Endothelial cell of umbilical vein (primary cell): ENCODE results near the gene LAMC2. TPM values are rescaled to one million over a fixed set of nuclear protein-coding genes. Genes with fewer than 3 reads are reported as not detected.

Experiments
- BruUV-seq: library from RNA; stranded (reverse); fragments of 400-500 nt; replicated peaks from 2 replicates; lab custom pipeline; 2021; lab: Mats Ljungman, UMichigan
- CTCF ChIA-PET: fragments of 300-600, 350-600 bp; sonication (Branson Sonifier 250); formaldehyde crosslinking; loops from one replicate; lab custom pipeline; 2021; ENCODE audit warnings: antibody characterized with exemption, inconsistent platforms; lab: Charles Lee
- POLR2A ChIA-PET: fragments of 300-600, 350-600 bp; sonication (Branson Sonifier 250); formaldehyde crosslinking; loops from one replicate; lab custom pipeline; 2021; ENCODE audit warnings: antibody characterized with exemption, inconsistent platforms; lab: Charles Lee
- DNase-seq: peaks from one replicate; pipeline ENCODE4 v3.0.0-alpha.2; 2011; ENCODE audit warnings: low read depth, low spot score
- FAIRE-seq: peaks from 2 replicates; lab custom pipeline; 2011; peaks lifted over from hg19 to GRCh38; lab: Jason Lieb, UNC
- H2AFZ ChIP-seq: 2 replicates; pipeline ENCODE4 v1.6.0; 2012; ENCODE audit warnings: low read depth, low read length, control low read depth, inconsistent platforms
- H3K27ac ChIP-seq: 2 replicates; pipeline ENCODE4 v1.5.1; 2011; ENCODE audit warnings: low read depth, mild to moderate bottlenecking, control low read depth, low read length, moderate library complexity; ENCODE audit not compliant: insufficient read depth
- H3K27me3 ChIP-seq, 2 experiments: 2 replicates each; pipeline versions ENCODE4 v1.6.0 to v1.6.1; 2011; ENCODE audit warnings: low read length in 2 of 2, mixed read lengths in 1 of 2; ENCODE audit not compliant: control insufficient read depth in 2 of 2, insufficient read depth in 2 of 2
- H3K36me3 ChIP-seq, 2 experiments: 2 replicates in 1 of 2; 3 replicates in 1 of 2; pipeline ENCODE4 v1.5.1; 2011; ENCODE audit warnings: low read length in 2 of 2, mild to moderate bottlenecking in 1 of 2, moderate library complexity in 1 of 2; ENCODE audit not compliant: control insufficient read depth in 2 of 2, insufficient read depth in 2 of 2; ENCODE audit errors: extremely low read depth in 1 of 2
- H3K4me1 ChIP-seq: 3 replicates; pipeline ENCODE4 v1.5.1; 2011; ENCODE audit warnings: mild to moderate bottlenecking, low read length; ENCODE audit not compliant: control insufficient read depth, insufficient read depth; ENCODE audit errors: extremely low read depth
- H3K4me2 ChIP-seq: 2 replicates; pipeline ENCODE4 v1.6.1; 2011; ENCODE audit warnings: low read length, control low read depth, mixed read lengths; ENCODE audit not compliant: insufficient read depth
- H3K4me3 ChIP-seq, 3 experiments: fragments of 200-600 bp in 1 of 3; sonication (generic), shearing (Covaris generic) in 1 of 3; replicated peaks in 1 of 3; 2 replicates each; pipeline ENCODE4 v1.5.1; 2011 to 2016; ENCODE audit warnings: control low read depth in 3 of 3, low read length in 3 of 3, mild to moderate bottlenecking in 2 of 3, inconsistent platforms in 1 of 3, low read depth in 1 of 3, moderate library complexity in 1 of 3; ENCODE audit not compliant: insufficient read depth in 1 of 3
- H3K79me2 ChIP-seq: 2 replicates; pipeline ENCODE4 v1.6.0; 2012; ENCODE audit warnings: low read length, inconsistent platforms; ENCODE audit not compliant: control insufficient read depth, insufficient read depth
- H3K9ac ChIP-seq: replicated peaks from 2 replicates; pipeline ENCODE3; 2011; ENCODE audit warnings: low read length, control low read depth; ENCODE audit not compliant: insufficient read depth; ENCODE audit errors: extremely low read depth
- H3K9me1 ChIP-seq: replicated peaks from 3 replicates; pipeline ENCODE4 v1.6.0; 2011; ENCODE audit warnings: mild to moderate bottlenecking, low read length; ENCODE audit not compliant: control insufficient read depth, insufficient read depth; ENCODE audit errors: extremely low read depth
- H3K9me3 ChIP-seq: replicated peaks from 2 replicates; pipeline ENCODE4 v1.5.1; 2012; ENCODE audit warnings: low read length, inconsistent platforms; ENCODE audit not compliant: control insufficient read depth, insufficient read depth
- H4K20me1 ChIP-seq: replicated peaks from 2 replicates; pipeline ENCODE3; 2011; ENCODE audit warnings: mild to moderate bottlenecking, low read length; ENCODE audit not compliant: control insufficient read depth, insufficient read depth; ENCODE audit errors: extremely low read depth
- CTCF ChIP-seq, 2 donors: IDR thresholded peaks; 1 replicate in 1 of 2; 2 replicates in 1 of 2; pipeline ENCODE4 v1.5.1; 2011; ENCODE audit warnings: low read length in 2 of 2, mild to moderate bottlenecking in 2 of 2, moderate library complexity in 2 of 2, control low read depth in 1 of 2, inconsistent platforms in 1 of 2, low read depth in 1 of 2; ENCODE audit not compliant: insufficient read depth in 1 of 2; ENCODE audit errors: extremely low read depth in 1 of 2
- EZH2 ChIP-seq: IDR thresholded peaks from 2 replicates; pipeline ENCODE4 v1.6.1; 2012; ENCODE audit warnings: borderline replicate concordance, low read depth, mild to moderate bottlenecking, moderate library complexity, low read length, inconsistent platforms; ENCODE audit not compliant: severe bottlenecking
- FOS ChIP-seq: IDR thresholded peaks from 2 replicates; pipeline ENCODE4 v1.6.1; 2011; ENCODE audit warnings: mild to moderate bottlenecking, low read length, moderate library complexity, borderline replicate concordance; ENCODE audit not compliant: insufficient read depth
- GATA2 ChIP-seq: IDR thresholded peaks from 2 replicates; pipeline ENCODE4 v1.7.0; 2011; ENCODE audit warnings: low read depth, mild to moderate bottlenecking, moderate library complexity, mixed read lengths, low read length; ENCODE audit not compliant: insufficient read length, insufficient read depth
- JUN ChIP-seq: IDR thresholded peaks from 2 replicates; pipeline ENCODE4 v1.6.1; 2011; ENCODE audit warnings: borderline replicate concordance, low read depth; ENCODE audit not compliant: insufficient read length, insufficient read depth
- MAX ChIP-seq: IDR thresholded peaks from 2 replicates; pipeline ENCODE4 v1.6.1; 2011; ENCODE audit not compliant: insufficient read depth, insufficient read length
- MYC ChIP-seq: IDR thresholded peaks from one replicate; pipeline ENCODE4 v1.6.1; 2011; ENCODE audit warnings: mild to moderate bottlenecking, low read depth, low read length
- POLR2A ChIP-seq: IDR thresholded peaks from 2 replicates; pipeline ENCODE4 v1.6.1; 2012; ENCODE audit warnings: low read depth, mild to moderate bottlenecking, control low read depth, low read length
- POLR2AphosphoS5 ChIP-seq: IDR thresholded peaks from 2 replicates; pipeline ENCODE4 v1.6.1; 2012; ENCODE audit warnings: low read depth, mild to moderate bottlenecking, control low read depth, low read length, moderate library complexity; ENCODE audit not compliant: insufficient read depth
- dilution Hi-C: fragments of 300-500 bp; cut with MboI; formaldehyde crosslinking; loops from one replicate; pipeline ENCODE4 v1.15.0; 2019; ENCODE audit warnings: low sequenced_read_pairs; ENCODE audit not compliant: extremely low pct_ligation_motif_present
- intact Hi-C: fragments of 100-400 bp; cut with micrococcal nuclease; formaldehyde crosslinking; loops from one replicate; pipeline ENCODE4 v1.10.0; 2022
- polyA plus RNA-seq, 4 experiments: library from polyadenylated mRNA; depleted of rRNA in 3 of 4; stranded (reverse) in 3 of 4; unstranded in 1 of 4; fragments of >200 nt; gene quantifications; 2 replicates each; pipeline versions ENCODE4 v1.2.1 to v1.2.3, GENCODE V29; 2011 to 2012; ENCODE audit warnings: missing spikeins in 1 of 4
- total RNA-seq: library from RNA; stranded (reverse); gene quantifications from 2 replicates; pipeline ENCODE4 v1.2.3, GENCODE V29; 2021

LAMC2 gene
- total and polyA plus RNA-seq, 2 donors (not counting 3 experiments of a cell fraction or from before 2014, with no cell fraction given): 0.23 to 0.82 TPM

- Histone ChIP-seq H3K9ac (no peak overlapping the region), H3K27ac (no peak overlapping the region), H4K20me1 (no peaks in the 10 kb centered on the region), H3K9me1 (no peaks in the 10 kb centered on the region), H3K9me3 (no peaks in the 10 kb centered on the region), H3K79me2 (no peaks in the 10 kb centered on the region), H2AFZ (no peak overlapping the region), H3K36me3 (no peaks in the 10 kb centered on the region), H3K4me1 (no peaks in the 10 kb centered on the region), H3K4me2 (no peak overlapping the region), H3K4me3 (no peak overlapping the region), H3K27me3 (no peaks in the 10 kb centered on the region)
- no TSS peak for BruUV-seq
- TF ChIP-seq FOS (no peak), GATA2 (no peak), EZH2 (no peak), POLR2AphosphoS5 (no peak), MYC (no peak), JUN (no peak)
- intact Hi-C loops (no loop called here), dilution Hi-C loops (no loop called here)
- DNase-seq (no peak), FAIRE-seq (no peak)
- POLR2A ChIA-PET: no interaction called here
- CTCF ChIA-PET: no interaction called here
Observed at GRCh38 chr1:183150445-183150844, 35.6 kb upstream of the LAMC2 start.

GRCh38 chr1:183152180-183152579 lies 33.9 kb upstream of the LAMC2 start:
- FAIRE-seq: no peak
- Histone ChIP-seq H3K9me1 (no peaks in the 10 kb centered on the region), H3K27me3 (no peaks in the 10 kb centered on the region), H3K79me2 (no peaks in the 10 kb centered on the region), H3K9ac (no peak overlapping the region), H3K36me3 (no peaks in the 10 kb centered on the region), H3K4me1 (no peaks in the 10 kb centered on the region), H3K9me3 (no peaks in the 10 kb centered on the region), H3K4me2 (no peak overlapping the region), H3K27ac (no peak overlapping the region), H3K4me3 (no peak overlapping the region), H4K20me1 (no peaks in the 10 kb centered on the region), H2AFZ (no peak overlapping the region)
- ChIA-PET POLR2A (no interaction called here), CTCF (interaction anchor here (0.7 to 1.4 kb wide), 3 partner anchors 8 to 83 kb away, joined by 3 to 5 read pairs (median 4); no protein-coding TSS in a partner anchor)
- BruUV-seq: no TSS peak
- dilution Hi-C loops: no loop called here
- no peak for DNase-seq
- intact Hi-C loops: no loop called here
- TF ChIP-seq GATA2: no peak
- no peak for TF ChIP-seq FOS
- no peak for TF ChIP-seq POLR2A
- TF ChIP-seq MYC: no peak
- no peak for TF ChIP-seq POLR2AphosphoS5
- no peak for TF ChIP-seq CTCF (IDR thresholded peaks at IDR 0.05; ENCODE audit: extremely low read depth in 1 of 2, insufficient read depth in 1 of 2, low read depth in 1 of 2, low read length in 2 of 2)
- TF ChIP-seq EZH2: no peak
- no peak for TF ChIP-seq JUN
- TF ChIP-seq MAX: no peak
